ENCODE results near the gene POC1B. TPM values are rescaled to one million over a fixed set of nuclear protein-coding genes. Genes with fewer than 3 reads are reported as not detected.

POC1B gene
- total RNA-seq, 4 donors from 2014 or later, result 19.6 to 22.4 (median 20.0) TPM

DNA sequence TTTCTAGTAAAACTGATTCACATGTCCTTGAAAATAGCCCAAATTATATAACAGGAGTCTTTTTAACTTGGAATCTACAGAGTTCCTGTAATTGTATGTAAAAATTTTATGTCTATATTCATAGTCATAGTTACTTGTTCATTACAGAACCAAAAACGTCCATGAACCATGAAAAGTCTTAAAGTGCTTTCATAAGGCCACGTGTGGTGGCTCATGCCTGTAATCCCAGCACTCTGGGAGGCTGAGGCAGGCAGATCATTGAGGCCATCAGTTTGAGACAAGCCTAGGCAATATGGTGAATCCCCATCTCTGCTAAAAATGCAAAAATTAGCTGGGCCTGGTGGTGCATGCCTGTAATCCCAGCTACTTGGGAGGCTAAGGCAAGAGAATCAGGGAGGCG lies 49.6 kb downstream of the POC1B start:
- TF ChIP-seq EP300 (IDR thresholded peaks at IDR 0.05) (no peak), POLR2AphosphoS5 (IDR thresholded peaks at IDR 0.05) (no peak), POLR2A (IDR thresholded peaks at IDR 0.05; ENCODE audit: low read depth) (no peak)
- TF ChIP-seq, protein P1, sequence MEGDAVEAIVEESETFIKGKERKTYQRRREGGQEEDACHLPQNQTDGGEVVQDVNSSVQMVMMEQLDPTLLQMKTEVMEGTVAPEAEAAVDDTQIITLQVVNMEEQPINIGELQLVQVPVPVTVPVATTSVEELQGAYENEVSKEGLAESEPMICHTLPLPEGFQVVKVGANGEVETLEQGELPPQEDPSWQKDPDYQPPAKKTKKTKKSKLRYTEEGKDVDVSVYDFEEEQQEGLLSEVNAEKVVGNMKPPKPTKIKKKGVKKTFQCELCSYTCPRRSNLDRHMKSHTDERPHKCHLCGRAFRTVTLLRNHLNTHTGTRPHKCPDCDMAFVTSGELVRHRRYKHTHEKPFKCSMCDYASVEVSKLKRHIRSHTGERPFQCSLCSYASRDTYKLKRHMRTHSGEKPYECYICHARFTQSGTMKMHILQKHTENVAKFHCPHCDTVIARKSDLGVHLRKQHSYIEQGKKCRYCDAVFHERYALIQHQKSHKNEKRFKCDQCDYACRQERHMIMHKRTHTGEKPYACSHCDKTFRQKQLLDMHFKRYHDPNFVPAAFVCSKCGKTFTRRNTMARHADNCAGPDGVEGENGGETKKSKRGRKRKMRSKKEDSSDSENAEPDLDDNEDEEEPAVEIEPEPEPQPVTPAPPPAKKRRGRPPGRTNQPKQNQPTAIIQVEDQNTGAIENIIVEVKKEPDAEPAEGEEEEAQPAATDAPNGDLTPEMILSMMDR (IDR thresholded peaks at IDR 0.05), result no peak
- DNase-seq (ENCODE audit: extremely low spot score), result no peak
- H3K9me3 ChIP-seq, result no peaks in the 10 kb centered on the region
- no peak overlapping the region for H3K4me3 ChIP-seq
- H3K36me3 ChIP-seq, result no peaks in the 10 kb centered on the region
- intact Hi-C loops (cut with DNase I), result no loop called here
- no peaks in the 10 kb centered on the region for H3K27me3 ChIP-seq
- no peak overlapping the region for H3K27ac ChIP-seq (replicated peaks in 1 of 4)
- no peaks in the 10 kb centered on the region for H3K4me1 ChIP-seq
- WGBS, result 96% methylated on average over 3 of the region's 3 CpGs

DNA sequence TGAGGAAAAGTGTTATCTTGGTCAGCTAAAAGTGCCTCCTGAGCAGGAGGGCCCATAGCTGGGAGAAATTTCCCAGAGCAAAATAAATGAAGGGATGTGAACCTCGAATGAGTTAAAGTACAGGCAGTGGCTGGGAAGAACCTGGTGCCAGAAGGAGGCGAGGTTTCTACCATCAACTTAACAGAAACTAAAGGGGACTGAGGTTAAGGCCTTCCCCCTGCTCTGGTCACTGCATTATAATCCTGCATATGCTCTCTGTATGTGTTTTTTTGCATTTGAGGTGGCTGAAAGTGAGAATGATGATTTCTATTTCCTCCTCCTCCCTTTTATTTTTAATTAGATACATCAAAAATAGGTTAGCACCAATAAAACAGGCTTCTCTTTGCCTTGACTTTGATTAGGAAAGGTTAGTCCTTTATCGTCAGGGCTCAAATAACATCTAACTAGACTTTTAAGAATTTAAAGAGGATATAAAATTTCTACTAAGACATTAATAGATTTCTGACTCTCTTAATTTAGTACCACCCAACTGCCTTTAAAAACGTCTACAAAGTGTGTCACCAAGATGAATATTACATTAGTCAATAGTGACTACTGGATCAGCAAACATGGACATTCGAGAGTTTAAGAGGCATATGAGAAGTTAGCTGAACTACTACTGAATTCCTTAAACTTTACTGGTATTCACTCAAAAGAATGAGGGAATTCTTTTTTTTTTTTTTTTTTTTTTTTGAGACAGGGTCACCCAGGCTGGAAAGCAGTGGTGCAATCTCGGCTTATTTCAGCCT lies 50.5 kb downstream of the POC1B start:
- Histone ChIP-seq H3K36me3 (no peaks in the 10 kb centered on the region), H3K9me3 (no peaks in the 10 kb centered on the region), H3K27ac (replicated peaks in 1 of 4) (no peak overlapping the region), H3K27me3 (no peaks in the 10 kb centered on the region), H3K4me3 (no peak overlapping the region), H3K4me1 (no peaks in the 10 kb centered on the region)
- TF ChIP-seq, protein P1 (IDR thresholded peaks at IDR 0.05), result no peak
- TF ChIP-seq EP300 (IDR thresholded peaks at IDR 0.05) (no peak), POLR2A (IDR thresholded peaks at IDR 0.05; ENCODE audit: low read depth) (no peak), POLR2AphosphoS5 (IDR thresholded peaks at IDR 0.05) (no peak)
- WGBS, result 82% methylated on average over 6 of the region's 6 CpGs
- DNase-seq (ENCODE audit: extremely low spot score), result no peak
- intact Hi-C loops (cut with DNase I), result no loop called here

DNA sequence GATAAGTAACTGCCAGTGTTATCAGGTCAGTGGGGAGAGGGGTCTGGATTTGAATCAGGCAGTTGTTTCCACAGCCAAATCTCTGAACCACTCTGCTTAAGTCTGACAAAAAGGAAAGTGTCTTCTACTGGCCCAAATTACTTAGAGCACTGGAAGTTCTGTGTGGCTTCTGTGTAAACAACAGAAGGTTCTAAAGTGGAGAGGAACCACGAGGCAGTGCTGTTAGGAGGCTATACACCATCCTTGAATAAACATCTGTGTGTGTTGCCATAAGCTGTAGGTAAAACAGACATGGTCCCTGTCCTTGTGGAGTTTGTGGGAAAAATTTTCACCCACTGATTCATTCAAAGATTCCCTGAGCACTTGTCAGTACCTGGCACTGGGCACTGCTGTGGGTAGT lies 51.2 kb downstream of the POC1B start:
- H3K4me3 ChIP-seq, result no peak overlapping the region
- H3K4me1 ChIP-seq, result no peaks in the 10 kb centered on the region
- 41% methylated on average over 1 of the region's 1 CpG for WGBS
- intact Hi-C loops (cut with DNase I), result no loop called here
- DNase-seq (ENCODE audit: extremely low spot score), result no peak
- no peaks in the 10 kb centered on the region for H3K9me3 ChIP-seq
- H3K27ac ChIP-seq (replicated peaks in 1 of 4), result no peak overlapping the region
- H3K27me3 ChIP-seq, result no peaks in the 10 kb centered on the region
- TF ChIP-seq, protein P1 (IDR thresholded peaks at IDR 0.05), result no peak
- TF ChIP-seq POLR2AphosphoS5 (IDR thresholded peaks at IDR 0.05), result no peak
- TF ChIP-seq POLR2A (IDR thresholded peaks at IDR 0.05; ENCODE audit: low read depth), result no peak
- TF ChIP-seq EP300 (IDR thresholded peaks at IDR 0.05), result no peak
- no peaks in the 10 kb centered on the region for H3K36me3 ChIP-seq

DNA sequence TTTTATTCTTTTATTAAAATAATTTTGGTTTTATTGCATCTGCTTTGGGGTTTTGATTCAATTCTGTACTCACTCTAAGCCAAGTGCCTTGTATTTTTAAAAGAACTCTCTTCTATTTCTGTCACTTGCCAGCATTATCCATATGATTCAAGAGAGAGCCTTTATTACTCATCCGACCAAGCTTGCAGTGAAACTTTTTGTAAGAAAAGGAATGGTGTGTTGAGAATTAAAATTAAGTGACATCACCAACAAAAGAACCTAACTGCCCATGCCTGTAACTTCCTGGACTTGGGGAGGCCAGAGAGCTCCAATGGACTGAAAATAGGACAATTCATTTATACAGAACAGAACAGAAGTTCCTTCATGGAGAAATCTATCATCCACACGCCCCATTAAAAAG lies 53.3 kb downstream of the POC1B start:
- WGBS, result 68% methylated on average over 2 of the region's 2 CpGs
- no peak overlapping the region for H3K27ac ChIP-seq (replicated peaks in 1 of 4)
- intact Hi-C loops (cut with DNase I), result no loop called here

More for the DNA sequence above, 53.3 kb downstream of the POC1B start:
- no peak for DNase-seq (ENCODE audit: extremely low spot score)
- H3K9me3 ChIP-seq, result no peaks in the 10 kb centered on the region
- no peaks in the 10 kb centered on the region for H3K4me1 ChIP-seq
- no peaks in the 10 kb centered on the region for H3K27me3 ChIP-seq
- TF ChIP-seq POLR2AphosphoS5 (IDR thresholded peaks at IDR 0.05) (no peak), POLR2A (IDR thresholded peaks at IDR 0.05; ENCODE audit: low read depth) (no peak), EP300 (IDR thresholded peaks at IDR 0.05) (no peak)
- TF ChIP-seq, protein P1 (IDR thresholded peaks at IDR 0.05), result no peak
- H3K36me3 ChIP-seq, result no peaks in the 10 kb centered on the region
- no peak overlapping the region for H3K4me3 ChIP-seq

Measured in esophagus muscularis mucosa (tissue), 4 donors.